Effector memory CD8-positive, alpha-beta T cell (primary cell): Measurements from ENCODE around the gene SLC35G1.

Experiments
- ATAC-seq: fragments of 150-1000 bp; cut with Tn5 transposase; replicated peaks from 2 replicates; pipeline ENCODE4 v1.10.0; 2021; ENCODE audit warnings: mild to moderate bottlenecking, moderate library complexity
- DNase-seq, 3 experiments: peaks; one replicate each; pipeline ENCODE4 v3.0.0; 2021
- H3K27ac Mint-ChIP-seq, 2 donors: one replicate each; pipeline ENCODE4 v1.8.0; 2022; ENCODE audit warnings: mild to moderate bottlenecking in 2 of 2, mixed read lengths in 2 of 2, moderate library complexity in 2 of 2
- H3K27me3 Mint-ChIP-seq, 2 donors: one replicate each; pipeline ENCODE4 v1.8.0; 2022; ENCODE audit warnings: mixed read lengths in 2 of 2
- H3K36me3 Mint-ChIP-seq: one replicate; pipeline ENCODE4 v1.8.0; 2022; ENCODE audit warnings: mild to moderate bottlenecking, moderate library complexity, mixed read lengths; ENCODE audit not compliant: insufficient read depth
- H3K4me1 Mint-ChIP-seq, 2 donors: one replicate each; pipeline ENCODE4 v1.8.0; 2022; ENCODE audit warnings: low read depth in 2 of 2, mixed read lengths in 2 of 2
- H3K4me3 Mint-ChIP-seq, 2 donors: one replicate each; pipeline ENCODE4 v1.8.0; 2022; ENCODE audit warnings: mild to moderate bottlenecking in 2 of 2, mixed read lengths in 2 of 2, moderate library complexity in 2 of 2
- H3K9me3 Mint-ChIP-seq, 2 donors: one replicate each; pipeline ENCODE4 v1.8.0; 2022; ENCODE audit warnings: mixed read lengths in 2 of 2

Gene SLC35G1

GRCh38 chr10:93867525-93867924 lies 26.3 kb upstream of the SLC35G1 start:
- no peak for DNase-seq
- peaks cover 24 to 46% of the 10 kb centered on the region in 2 donors for H3K27me3 Mint-ChIP-seq
- H3K36me3 Mint-ChIP-seq: no peaks in the 10 kb centered on the region
- H3K4me3 Mint-ChIP-seq: no peak overlapping the region
- H3K4me1 Mint-ChIP-seq: no peaks in the 10 kb centered on the region
- H3K27ac Mint-ChIP-seq: no peak overlapping the region
- no peak for ATAC-seq
- H3K9me3 Mint-ChIP-seq: no peaks in the 10 kb centered on the region

GRCh38 chr10:93871671-93872204 lies 22.0 kb upstream of the SLC35G1 start:
- peaks cover 37 to 71% of the 10 kb centered on the region in 2 donors for H3K27me3 Mint-ChIP-seq
- no peak for DNase-seq
- H3K9me3 Mint-ChIP-seq: no peaks in the 10 kb centered on the region
- no peaks in the 10 kb centered on the region for H3K4me1 Mint-ChIP-seq
- H3K4me3 Mint-ChIP-seq: no peak overlapping the region
- H3K27ac Mint-ChIP-seq: no peak overlapping the region
- no peaks in the 10 kb centered on the region for H3K36me3 Mint-ChIP-seq
- no peak for ATAC-seq

DNA sequence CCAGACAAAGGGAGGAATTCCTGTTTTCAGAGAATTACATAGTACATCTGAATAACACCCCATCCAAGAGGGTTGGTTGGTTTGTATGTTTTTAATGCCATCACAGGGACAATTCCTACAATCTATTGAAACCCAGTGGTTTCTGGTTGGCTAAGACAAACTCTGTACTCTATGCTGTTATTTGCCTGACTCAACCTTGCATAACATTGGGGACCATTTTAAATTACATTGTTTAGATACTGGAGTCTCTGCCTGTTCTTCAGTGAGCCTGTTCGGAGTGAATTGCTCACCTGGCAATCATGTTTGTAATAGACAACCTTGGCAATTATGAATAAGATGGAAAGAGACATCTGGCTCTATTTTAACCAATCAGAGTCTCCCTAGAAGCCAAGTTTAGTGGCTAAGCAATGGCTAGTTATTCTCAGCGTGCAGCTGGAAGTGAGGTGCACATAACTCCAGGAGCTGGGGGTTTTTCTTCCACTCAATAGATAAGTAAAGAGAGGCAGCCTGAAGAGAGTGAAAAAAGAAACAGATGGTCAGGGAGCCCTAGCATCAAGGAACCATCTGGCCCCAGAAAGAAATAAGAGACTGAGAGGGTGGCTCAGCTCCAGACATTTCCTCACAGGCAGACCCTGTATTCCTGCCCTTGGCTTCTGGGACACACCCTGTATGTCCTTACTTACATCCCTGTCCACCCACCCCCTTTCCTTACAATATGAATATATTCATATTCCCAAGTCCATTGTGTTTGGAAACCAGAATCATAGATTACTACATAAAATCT lies 21.2 kb upstream of the SLC35G1 start:
- Mint-ChIP-seq H3K36me3 (no peaks in the 10 kb centered on the region), H3K27ac (no peak overlapping the region), H3K9me3 (no peaks in the 10 kb centered on the region), H3K4me1 (no peaks in the 10 kb centered on the region), H3K4me3 (no peak overlapping the region), H3K27me3 (peaks cover 34 to 64% of the 10 kb centered on the region in 2 donors)
- ATAC-seq: no peak
- no peak for DNase-seq

GRCh38 chr10:93873420-93874115 lies 20.2 kb upstream of the SLC35G1 start:
- Mint-ChIP-seq H3K27ac (no peak overlapping the region), H3K4me3 (no peak overlapping the region), H3K9me3 (no peaks in the 10 kb centered on the region), H3K4me1 (no peaks in the 10 kb centered on the region), H3K36me3 (no peaks in the 10 kb centered on the region), H3K27me3 (peaks cover 28 to 57% of the 10 kb centered on the region in 2 donors)
- no peak for DNase-seq
- ATAC-seq: no peak

GRCh38 chr10:93874309-93875031 lies 19.3 kb upstream of the SLC35G1 start:
- no peak for DNase-seq
- Mint-ChIP-seq H3K27me3 (peaks cover 28 to 54% of the 10 kb centered on the region in 2 donors), H3K36me3 (no peaks in the 10 kb centered on the region), H3K4me1 (no peaks in the 10 kb centered on the region), H3K9me3 (no peaks in the 10 kb centered on the region), H3K27ac (no peak overlapping the region), H3K4me3 (no peak overlapping the region)
- ATAC-seq: no peak

GRCh38 chr10:93875032-93875358 lies 18.8 kb upstream of the SLC35G1 start:
- Mint-ChIP-seq H3K36me3 (no peaks in the 10 kb centered on the region), H3K27me3 (peaks cover 28 to 49% of the 10 kb centered on the region in 2 donors), H3K4me1 (no peaks in the 10 kb centered on the region), H3K9me3 (no peaks in the 10 kb centered on the region), H3K27ac (no peak overlapping the region), H3K4me3 (no peak overlapping the region)
- ATAC-seq (no peak), DNase-seq (no peak)

GRCh38 chr10:93876381-93876780 lies 17.4 kb upstream of the SLC35G1 start:
- no peak overlapping the region for H3K27ac Mint-ChIP-seq
- H3K27me3 Mint-ChIP-seq: peaks cover 29 to 36% of the 10 kb centered on the region in 2 donors
- H3K4me3 Mint-ChIP-seq: no peak overlapping the region

DNA sequence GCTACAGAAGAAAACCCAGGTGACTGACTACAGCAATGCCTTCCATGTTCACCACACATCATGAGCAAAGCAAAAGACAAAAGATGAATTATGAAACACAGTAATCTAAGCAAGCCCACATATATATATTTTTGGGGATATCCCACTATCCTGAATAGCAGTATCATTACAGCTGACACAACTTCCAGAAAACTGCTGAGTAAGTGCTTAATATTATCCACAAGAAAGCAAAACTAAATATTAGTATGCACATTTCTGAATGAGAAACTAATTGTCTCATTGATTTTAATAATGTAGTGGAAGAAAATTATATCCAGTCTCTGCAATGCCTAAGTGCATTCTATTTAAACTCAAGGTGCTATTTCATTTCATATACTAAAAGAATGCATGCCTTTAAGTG lies 14.5 kb upstream of the SLC35G1 start:
- no peaks in the 10 kb centered on the region for H3K36me3 Mint-ChIP-seq
- H3K27me3 Mint-ChIP-seq: peaks cover 36 to 41% of the 10 kb centered on the region in 2 donors
- H3K4me3 Mint-ChIP-seq: no peak overlapping the region
- ATAC-seq: no peak
- no peaks in the 10 kb centered on the region for H3K4me1 Mint-ChIP-seq
- H3K27ac Mint-ChIP-seq: no peak overlapping the region
- no peaks in the 10 kb centered on the region for H3K9me3 Mint-ChIP-seq
- no peak for DNase-seq

More at GRCh38 chr10:93876381-93876780, 17.4 kb upstream of the SLC35G1 start:
- DNase-seq: no peak
- Mint-ChIP-seq H3K36me3 (no peaks in the 10 kb centered on the region), H3K9me3 (no peaks in the 10 kb centered on the region), H3K4me1 (no peaks in the 10 kb centered on the region)
- ATAC-seq: no peak

DNA sequence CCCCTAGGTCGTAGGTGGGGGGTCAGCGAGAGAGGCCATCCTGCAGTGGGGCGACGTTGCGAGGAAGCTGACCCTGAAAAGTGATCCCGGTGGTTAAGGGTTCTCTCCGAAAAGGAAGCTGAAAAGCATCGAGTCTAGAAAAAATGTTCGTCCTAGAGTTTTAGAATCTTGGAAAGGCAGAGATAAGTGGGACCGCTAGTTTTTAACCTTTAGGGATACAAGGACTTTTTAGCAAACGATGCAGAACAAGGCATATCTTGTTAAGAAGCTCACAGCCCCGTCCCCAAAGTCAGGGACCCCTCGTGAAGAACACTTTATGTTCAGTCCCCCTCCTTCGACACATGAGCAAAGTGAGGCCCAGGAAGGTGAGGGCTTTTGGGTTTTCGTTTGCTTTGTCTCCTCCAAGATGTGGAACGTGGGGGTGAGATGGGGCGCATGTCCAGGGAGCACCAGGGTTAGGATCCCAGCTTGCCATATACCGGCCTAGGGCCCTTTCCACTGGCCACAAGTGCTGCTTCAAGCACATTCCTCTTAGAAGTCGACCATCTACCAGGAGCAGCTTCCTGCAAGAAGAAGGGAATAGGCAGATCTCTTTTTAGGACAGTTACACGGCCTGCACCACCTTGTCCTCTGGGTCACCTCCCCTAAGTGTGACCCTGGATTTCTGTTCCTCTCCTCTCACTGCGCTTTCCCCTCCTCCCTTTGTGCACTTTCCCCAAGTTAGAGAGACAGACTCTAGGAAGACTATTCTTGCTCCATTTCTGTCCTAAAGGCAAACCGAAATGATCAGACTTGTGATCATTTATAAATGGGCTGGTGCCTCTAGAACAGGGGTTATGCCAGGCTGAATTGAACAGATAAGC lies 969 bp downstream of the SLC35G1 start:
- H3K4me3 Mint-ChIP-seq: peak overlapping the region; percentile 59 to 82
- peak overlapping the region; percentile 31 to 71 for H3K27ac Mint-ChIP-seq
- peaks cover 16 to 19% of the 10 kb centered on the region in 2 donors for H3K27me3 Mint-ChIP-seq
- H3K9me3 Mint-ChIP-seq: peaks cover 0 to 2% of the 10 kb centered on the region in 2 donors
- H3K36me3 Mint-ChIP-seq: peaks cover 13% of the 10 kb centered on the region
- DNase-seq (no peak), ATAC-seq (no peak)
- H3K4me1 Mint-ChIP-seq: peaks cover 4 to 12% of the 10 kb centered on the region in 2 donors

- Mint-ChIP-seq H3K9me3 (no peaks in the 10 kb centered on the region), H3K27ac (peak overlapping the region in 1 of 2 donors; percentile 35), H3K27me3 (peaks cover 0 to 6% of the 10 kb centered on the region in 2 donors), H3K4me1 (peaks cover 4 to 12% of the 10 kb centered on the region in 2 donors), H3K4me3 (no peak overlapping the region), H3K36me3 (peaks cover 13% of the 10 kb centered on the region)
- no peak for DNase-seq
- ATAC-seq: no peak
These were observed 3.4 kb downstream of the SLC35G1 start for GRCh38 chr10:93897070-93897780.

DNA sequence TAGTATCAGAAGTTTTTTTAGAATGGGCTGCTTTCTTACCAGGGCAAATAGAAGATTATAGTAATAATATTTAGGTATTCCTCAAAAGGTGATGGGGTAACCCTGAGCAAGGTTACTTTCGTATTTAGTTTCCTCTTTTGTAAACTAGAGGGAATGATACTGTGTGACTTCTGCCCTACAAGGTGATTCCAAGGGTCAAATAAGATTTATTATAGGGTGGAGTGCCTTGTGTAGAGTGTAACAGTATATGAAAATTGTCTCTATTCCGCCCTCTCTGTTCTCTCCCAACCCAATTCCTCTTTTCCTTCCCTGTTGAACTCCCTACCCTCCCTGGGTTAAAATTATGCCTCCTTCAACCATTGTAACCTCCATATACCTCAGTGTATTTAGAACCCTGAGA lies 5.3 kb downstream of the SLC35G1 start:
- no peaks in the 10 kb centered on the region for H3K27me3 Mint-ChIP-seq
- H3K4me1 Mint-ChIP-seq: peaks cover 0 to 10% of the 10 kb centered on the region in 2 donors
- no peak overlapping the region for H3K27ac Mint-ChIP-seq
- H3K4me3 Mint-ChIP-seq: no peak overlapping the region
- peaks cover 3% of the 10 kb centered on the region for H3K36me3 Mint-ChIP-seq
- no peaks in the 10 kb centered on the region for H3K9me3 Mint-ChIP-seq
- ATAC-seq (no peak), DNase-seq (no peak)

GRCh38 chr10:93903051-93903450 lies 9.3 kb downstream of the SLC35G1 start:
- ATAC-seq (no peak), DNase-seq (no peak)
- Mint-ChIP-seq H3K36me3 (no peaks in the 10 kb centered on the region), H3K27ac (no peak overlapping the region), H3K27me3 (no peaks in the 10 kb centered on the region), H3K9me3 (no peaks in the 10 kb centered on the region), H3K4me1 (peaks cover 0 to 4% of the 10 kb centered on the region in 2 donors), H3K4me3 (no peak overlapping the region)
